Measurements from ENCODE around the gene SNX32. TPM values are rescaled to one million over a fixed set of nuclear protein-coding genes. Genes with fewer than 3 reads are reported as not detected.

Gene SNX32
- polyA plus RNA-seq, 2 of the 4 experiments (the other 2 are of a cell fraction): 0.08 TPM; not detected in 1

DNA sequence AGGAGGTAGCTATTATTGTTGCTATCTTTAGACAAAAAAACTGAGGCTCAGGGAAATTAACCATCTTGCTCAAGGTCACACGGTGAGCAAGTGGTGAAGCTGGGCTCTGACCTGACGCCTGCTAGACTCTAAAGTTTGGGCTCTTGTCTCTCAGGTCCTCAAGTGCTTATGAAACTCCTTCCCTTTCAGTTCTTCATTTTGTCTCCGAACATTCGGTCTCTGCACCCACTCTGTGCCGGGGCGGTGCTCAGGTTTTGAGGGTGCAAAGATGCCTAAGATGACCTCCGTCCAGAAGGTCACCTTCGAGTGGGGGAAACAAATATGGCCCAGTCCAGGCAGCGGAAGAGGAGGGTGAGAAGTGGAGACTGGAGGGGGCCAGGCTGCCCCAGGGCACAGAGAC lies 30.9 kb upstream of the SNX32 start:
- Histone ChIP-seq H3K4me3 (no peak overlapping the region), H3K4me2 (no peak overlapping the region), H3K9me3 (no peaks in the 10 kb centered on the region), H3K27ac (no peak overlapping the region), H3K4me1 (no peaks in the 10 kb centered on the region)
- FAIRE-seq: no peak
- ATAC-seq: no peak
- POLR2A ChIA-PET: no interaction called here
- WGBS (ENCODE audit: missing lambda C conversion rate): 63% methylated on average over 9 of the region's 9 CpGs
- no peak for TF ChIP-seq RCOR1 (IDR thresholded peaks at IDR 0.05; ENCODE audit: low read depth, low read length)
- no peak for TF ChIP-seq NFE2L2 (conservative IDR thresholded peaks at IDR 0.05; ENCODE audit: low read length)
- no peak for TF ChIP-seq BHLHE40 (IDR thresholded peaks at IDR 0.05; ENCODE audit: low read depth, low read length)
- TF ChIP-seq KDM1A (IDR thresholded peaks at IDR 0.05; ENCODE audit: low read depth): no peak
- no peak for TF ChIP-seq GATA3 (IDR thresholded peaks at IDR 0.05; ENCODE audit: borderline replicate concordance)
- no peak for TF ChIP-seq NR3C1 (IDR thresholded peaks at IDR 0.05)
- TF ChIP-seq, protein P1, sequence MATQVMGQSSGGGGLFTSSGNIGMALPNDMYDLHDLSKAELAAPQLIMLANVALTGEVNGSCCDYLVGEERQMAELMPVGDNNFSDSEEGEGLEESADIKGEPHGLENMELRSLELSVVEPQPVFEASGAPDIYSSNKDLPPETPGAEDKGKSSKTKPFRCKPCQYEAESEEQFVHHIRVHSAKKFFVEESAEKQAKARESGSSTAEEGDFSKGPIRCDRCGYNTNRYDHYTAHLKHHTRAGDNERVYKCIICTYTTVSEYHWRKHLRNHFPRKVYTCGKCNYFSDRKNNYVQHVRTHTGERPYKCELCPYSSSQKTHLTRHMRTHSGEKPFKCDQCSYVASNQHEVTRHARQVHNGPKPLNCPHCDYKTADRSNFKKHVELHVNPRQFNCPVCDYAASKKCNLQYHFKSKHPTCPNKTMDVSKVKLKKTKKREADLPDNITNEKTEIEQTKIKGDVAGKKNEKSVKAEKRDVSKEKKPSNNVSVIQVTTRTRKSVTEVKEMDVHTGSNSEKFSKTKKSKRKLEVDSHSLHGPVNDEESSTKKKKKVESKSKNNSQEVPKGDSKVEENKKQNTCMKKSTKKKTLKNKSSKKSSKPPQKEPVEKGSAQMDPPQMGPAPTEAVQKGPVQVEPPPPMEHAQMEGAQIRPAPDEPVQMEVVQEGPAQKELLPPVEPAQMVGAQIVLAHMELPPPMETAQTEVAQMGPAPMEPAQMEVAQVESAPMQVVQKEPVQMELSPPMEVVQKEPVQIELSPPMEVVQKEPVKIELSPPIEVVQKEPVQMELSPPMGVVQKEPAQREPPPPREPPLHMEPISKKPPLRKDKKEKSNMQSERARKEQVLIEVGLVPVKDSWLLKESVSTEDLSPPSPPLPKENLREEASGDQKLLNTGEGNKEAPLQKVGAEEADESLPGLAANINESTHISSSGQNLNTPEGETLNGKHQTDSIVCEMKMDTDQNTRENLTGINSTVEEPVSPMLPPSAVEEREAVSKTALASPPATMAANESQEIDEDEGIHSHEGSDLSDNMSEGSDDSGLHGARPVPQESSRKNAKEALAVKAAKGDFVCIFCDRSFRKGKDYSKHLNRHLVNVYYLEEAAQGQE (IDR thresholded peaks at IDR 0.05): no peak
- no peak for TF ChIP-seq RNF2 (IDR thresholded peaks at IDR 0.05; ENCODE audit: borderline replicate concordance, low read depth)
- no peak for TF ChIP-seq RFX5 (IDR thresholded peaks at IDR 0.05)
- no peak for TF ChIP-seq ZSCAN20 (CRISPR knock-in tag; IDR thresholded peaks at IDR 0.05)
- CTCF ChIA-PET: interaction anchor here (0.6 to 19.2 kb wide), 8 partner anchors 10 to 967 kb away, joined by 3 to 173 read pairs (median 3); partner anchors contain the start of genes AP5B1 and MUS81
- no peak for DNase-seq (ENCODE audit: low read depth in 1 of 2, low spot score in 1 of 2)

DNA sequence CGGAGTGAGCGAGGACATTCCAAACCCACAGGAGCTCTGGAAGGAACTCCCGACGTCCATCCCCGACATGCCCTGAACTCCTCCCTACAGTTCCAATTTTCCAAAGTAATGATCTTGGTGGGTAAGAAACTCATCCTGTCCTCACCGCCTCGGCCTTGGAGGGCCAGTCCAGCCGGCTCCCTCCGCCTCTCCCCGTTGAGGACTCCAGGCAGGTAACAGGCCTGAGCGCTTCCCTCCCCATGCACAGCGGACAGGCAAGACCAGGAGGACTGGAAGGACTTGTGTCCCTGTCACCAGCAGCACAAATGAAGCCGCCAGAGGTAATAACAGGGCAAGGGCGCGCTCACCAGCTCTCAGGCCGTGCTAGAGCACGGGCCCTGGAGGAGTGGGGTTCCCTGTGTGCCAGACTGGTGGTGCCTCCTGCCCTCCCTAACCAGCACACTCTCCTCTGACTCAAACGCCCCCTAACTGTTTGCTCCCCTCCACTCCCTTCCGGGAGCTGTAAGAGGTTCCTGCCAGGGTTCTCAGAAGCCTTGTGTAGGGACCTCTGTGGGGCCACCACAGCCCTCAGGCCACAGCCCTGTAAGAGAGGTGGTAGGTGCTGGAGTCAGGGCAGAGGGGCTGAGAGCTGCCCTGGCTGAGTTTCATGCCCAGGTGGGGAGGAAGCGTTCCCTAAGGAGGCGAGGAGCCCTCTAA lies 29.8 kb upstream of the SNX32 start:
- DNase-seq (ENCODE audit: low read depth in 1 of 2, low spot score in 1 of 2) (no peak), FAIRE-seq (no peak), ATAC-seq (peak in 1 of 2 experiments; percentile 40; a peak in 5 of 6 replicates)
- H3K4me3 ChIP-seq: no peak overlapping the region
- no peaks in the 10 kb centered on the region for H3K4me1 ChIP-seq
- ChIA-PET CTCF (interaction anchor here (0.6 to 19.2 kb wide), 7 partner anchors 12 to 218 kb away, joined by 3 to 173 read pairs (median 5); partner anchors contain the start of genes AP5B1 and KAT5), POLR2A (no interaction called here)
- H3K4me2 ChIP-seq: no peak overlapping the region
- TF ChIP-seq ZC3H11A (IDR thresholded peaks at IDR 0.05): no peak
- TF ChIP-seq CHD4 (IDR thresholded peaks at IDR 0.05; ENCODE audit: borderline replicate concordance): no peak
- TF ChIP-seq CBX2 (IDR thresholded peaks at IDR 0.05; ENCODE audit: borderline replicate concordance, low read depth): no peak
- TF ChIP-seq MAFK (IDR thresholded peaks at IDR 0.05; ENCODE audit: partially characterized antibody): no peak
- TF ChIP-seq, protein P2, sequence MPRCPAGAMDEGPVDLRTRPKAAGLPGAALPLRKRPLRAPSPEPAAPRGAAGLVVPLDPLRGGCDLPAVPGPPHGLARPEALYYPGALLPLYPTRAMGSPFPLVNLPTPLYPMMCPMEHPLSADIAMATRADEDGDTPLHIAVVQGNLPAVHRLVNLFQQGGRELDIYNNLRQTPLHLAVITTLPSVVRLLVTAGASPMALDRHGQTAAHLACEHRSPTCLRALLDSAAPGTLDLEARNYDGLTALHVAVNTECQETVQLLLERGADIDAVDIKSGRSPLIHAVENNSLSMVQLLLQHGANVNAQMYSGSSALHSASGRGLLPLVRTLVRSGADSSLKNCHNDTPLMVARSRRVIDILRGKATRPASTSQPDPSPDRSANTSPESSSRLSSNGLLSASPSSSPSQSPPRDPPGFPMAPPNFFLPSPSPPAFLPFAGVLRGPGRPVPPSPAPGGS (IDR thresholded peaks at IDR 0.05): no peak
- TF ChIP-seq, protein P3, sequence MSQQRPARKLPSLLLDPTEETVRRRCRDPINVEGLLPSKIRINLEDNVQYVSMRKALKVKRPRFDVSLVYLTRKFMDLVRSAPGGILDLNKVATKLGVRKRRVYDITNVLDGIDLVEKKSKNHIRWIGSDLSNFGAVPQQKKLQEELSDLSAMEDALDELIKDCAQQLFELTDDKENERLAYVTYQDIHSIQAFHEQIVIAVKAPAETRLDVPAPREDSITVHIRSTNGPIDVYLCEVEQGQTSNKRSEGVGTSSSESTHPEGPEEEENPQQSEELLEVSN (IDR thresholded peaks at IDR 0.05; ENCODE audit: borderline replicate concordance, low read depth): no peak
- TF ChIP-seq TFCP2L1 (CRISPR knock-in tag; IDR thresholded peaks at IDR 0.05): no peak
- TF ChIP-seq, protein P1 (IDR thresholded peaks at IDR 0.05): no peak
- TF ChIP-seq RFX5 (IDR thresholded peaks at IDR 0.05): no peak
- no peak for TF ChIP-seq SREBF2 (IDR thresholded peaks at IDR 0.05)
- TF ChIP-seq, protein P4, sequence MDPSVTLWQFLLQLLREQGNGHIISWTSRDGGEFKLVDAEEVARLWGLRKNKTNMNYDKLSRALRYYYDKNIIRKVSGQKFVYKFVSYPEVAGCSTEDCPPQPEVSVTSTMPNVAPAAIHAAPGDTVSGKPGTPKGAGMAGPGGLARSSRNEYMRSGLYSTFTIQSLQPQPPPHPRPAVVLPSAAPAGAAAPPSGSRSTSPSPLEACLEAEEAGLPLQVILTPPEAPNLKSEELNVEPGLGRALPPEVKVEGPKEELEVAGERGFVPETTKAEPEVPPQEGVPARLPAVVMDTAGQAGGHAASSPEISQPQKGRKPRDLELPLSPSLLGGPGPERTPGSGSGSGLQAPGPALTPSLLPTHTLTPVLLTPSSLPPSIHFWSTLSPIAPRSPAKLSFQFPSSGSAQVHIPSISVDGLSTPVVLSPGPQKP (IDR thresholded peaks at IDR 0.05; ENCODE audit: low read depth, low read length): no peak
- TF ChIP-seq BHLHE40 (IDR thresholded peaks at IDR 0.05; ENCODE audit: low read depth, low read length): no peak
- no peak for TF ChIP-seq GATA3 (IDR thresholded peaks at IDR 0.05; ENCODE audit: borderline replicate concordance)
- no peak for TF ChIP-seq HOXA7 (CRISPR knock-in tag; IDR thresholded peaks at IDR 0.05)
- TF ChIP-seq FOXS1 (CRISPR knock-in tag; IDR thresholded peaks at IDR 0.05): no peak
- TF ChIP-seq, protein P5, sequence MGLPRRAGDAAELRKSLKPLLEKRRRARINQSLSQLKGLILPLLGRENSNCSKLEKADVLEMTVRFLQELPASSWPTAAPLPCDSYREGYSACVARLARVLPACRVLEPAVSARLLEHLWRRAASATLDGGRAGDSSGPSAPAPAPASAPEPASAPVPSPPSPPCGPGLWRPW (IDR thresholded peaks at IDR 0.05): no peak
- no peak for TF ChIP-seq SMC3 (IDR thresholded peaks at IDR 0.05)
- TF ChIP-seq CBX8 (IDR thresholded peaks at IDR 0.05): no peak
- TF ChIP-seq MAZ (IDR thresholded peaks at IDR 0.05; ENCODE audit: borderline replicate concordance, low read depth, low read length): no peak
- TF ChIP-seq RNF2 (IDR thresholded peaks at IDR 0.05; ENCODE audit: borderline replicate concordance, low read depth): no peak
- 61% methylated on average over 20 of the region's 21 CpGs for WGBS (ENCODE audit: missing lambda C conversion rate)
- H3K9me3 ChIP-seq: no peaks in the 10 kb centered on the region
- no peak overlapping the region for H3K27ac ChIP-seq
